ENCODE results near the gene AUH. TPM values are rescaled to one million over a fixed set of nuclear protein-coding genes. Genes with fewer than 3 reads are reported as not detected.

AUH gene
- total and polyA plus RNA-seq, 9 of the 15 experiments (the other 6 are each of a cell fraction or from before 2014, with no cell fraction given), result 3.4 to 29.0 (median 10.1) TPM

GRCh38 chr9:91258451-91258850 is 103.3 kb downstream of the AUH start:
- no peak overlapping the region for H3K4me2 ChIP-seq (ENCODE audit: insufficient read depth, low read length)
- BruUV-seq (replicated peaks), result no TSS peak
- DNase-seq (ENCODE audit: extremely low read depth in 1 of 4, low spot score in 3 of 4), result no peak
- no peak for TF ChIP-seq BRD9 (IDR thresholded peaks at IDR 0.05; ENCODE audit: low read depth, partially characterized antibody)
- TF ChIP-seq ZNF224 (CRISPR knock-in tag; IDR thresholded peaks at IDR 0.05), result no peak
- TF ChIP-seq ZZZ3 (IDR thresholded peaks at IDR 0.05), result no peak
- TF ChIP-seq TFAP4 (CRISPR knock-in tag; IDR thresholded peaks at IDR 0.05; ENCODE audit: borderline replicate concordance), result no peak
- no peak for TF ChIP-seq ZNF431 (CRISPR knock-in tag; IDR thresholded peaks at IDR 0.05)
- TF ChIP-seq AFF1 (IDR thresholded peaks at IDR 0.05; ENCODE audit: low read depth in 1 of 2, partially characterized antibody in 2 of 2), result no peak
- no peak for TF ChIP-seq ZNF583 (CRISPR knock-in tag; IDR thresholded peaks at IDR 0.05)
- no peak for TF ChIP-seq ZNF212 (CRISPR knock-in tag; IDR thresholded peaks at IDR 0.05)
- no peak for TF ChIP-seq SMAD2 (IDR thresholded peaks at IDR 0.05; ENCODE audit: low read depth, low read length)
- no peak for TF ChIP-seq ZNF512 (tag; IDR thresholded peaks at IDR 0.05)
- no peak for TF ChIP-seq BMI1 (IDR thresholded peaks at IDR 0.05; ENCODE audit: low read length)
- no peak for TF ChIP-seq HSF4 (CRISPR knock-in tag; IDR thresholded peaks at IDR 0.05; ENCODE audit: borderline replicate concordance)
- FAIRE-seq, result no peak
- H3K36me3 ChIP-seq (ENCODE audit: control insufficient read depth, insufficient read depth, low read length), result no peaks in the 10 kb centered on the region; the same call in 2 of the 3 replicates
- H3K79me2 ChIP-seq (ENCODE audit: control insufficient read depth, insufficient read depth, low read length), result no peaks in the 10 kb centered on the region
- no peak overlapping the region for H2AFZ ChIP-seq (ENCODE audit: low read depth, low read length)
- no peaks in the 10 kb centered on the region for H3K9me1 ChIP-seq (ENCODE audit: control insufficient read depth, insufficient read depth, low read length)
- no peak overlapping the region for H3K9ac ChIP-seq (ENCODE audit: insufficient read depth in 1 of 2, low read depth in 2 of 2, low read length in 2 of 2)
- H3K27ac ChIP-seq (ENCODE audit: extremely low read depth, low read depth, low read length), result no peak overlapping the region
- H4K20me1 ChIP-seq (replicated peaks; ENCODE audit: control insufficient read depth, insufficient read depth, low read length), result no peaks in the 10 kb centered on the region
- in situ Hi-C loops (cut with MboI) (no loop called here), intact Hi-C loops (cut with micrococcal nuclease) (no loop called here)
- H3K4me3 ChIP-seq, result no peak overlapping the region
- H3K9me3 ChIP-seq (replicated peaks; ENCODE audit: control insufficient read depth, insufficient read depth, low read depth, low read length), result no peaks in the 10 kb centered on the region
- ChIA-PET CTCF (ENCODE audit: low intra/inter-chr PET ratio) (interaction anchor here (0.7 kb wide), 1 partner anchor 159 kb away, joined by 3 read pairs; no protein-coding TSS in a partner anchor), POLR2A (no interaction called here)
- H3K27me3 ChIP-seq (ENCODE audit: control insufficient read depth in 2 of 2, insufficient read depth in 2 of 2, low read length in 2 of 2), result no peaks in the 10 kb centered on the region
- H3K4me1 ChIP-seq (replicated peaks in 1 of 2; ENCODE audit: control insufficient read depth in 2 of 2, insufficient read depth in 2 of 2, low read length in 2 of 2), result no peaks in the 10 kb centered on the region
- WGBS (ENCODE audit: insufficient coverage, low coverage, missing lambda C conversion rate), result 72% methylated on average over 3 of the region's 3 CpGs
- no peak for ATAC-seq

All from K562 (cell line).